Upper lobe of left lung (tissue), 6 donors: ENCODE results near the gene EEPD1. TPM values are rescaled to one million over a fixed set of nuclear protein-coding genes. Genes with fewer than 3 reads are reported as not detected.

Experiments used
- ATAC-seq, 2 donors: fragments of 200-7000 bp; cut with Tn5 transposase; one replicate each; pipeline ENCODE4 v1.9.1; 2022; ENCODE audit warnings: mild to moderate bottlenecking in 2 of 2, moderate library complexity in 2 of 2; ENCODE audit not compliant: low FRiP score in 2 of 2
- DNase-seq, 2 donors: peaks; one replicate each; pipeline ENCODE4 v3.0.0-alpha.2; 2019 to 2020
- H3K27ac ChIP-seq, 4 donors: fragments of 200-600 bp; sonication (generic); one replicate each; pipeline ENCODE4 v1.5.1; 2016 to 2019
- H3K27me3 ChIP-seq, 4 donors: fragments of 200-600 bp; sonication (generic); one replicate each; pipeline ENCODE4 v1.5.1; 2017 to 2019
- H3K36me3 ChIP-seq, 4 donors: fragments of 200-600 bp; sonication (generic); one replicate each; pipeline ENCODE4 v1.5.1; 2016 to 2019
- H3K4me1 ChIP-seq, 4 donors: fragments of 200-600 bp; sonication (generic); one replicate each; pipeline ENCODE4 v1.5.1; 2018 to 2019
- H3K4me3 ChIP-seq, 4 donors: fragments of 200-600 bp; sonication (generic); one replicate each; pipeline ENCODE4 v1.5.1; 2017 to 2019; ENCODE audit warnings: mild to moderate bottlenecking in 2 of 4, moderate library complexity in 1 of 4
- H3K9me3 ChIP-seq, 4 donors: fragments of 200-600 bp; sonication (generic); one replicate each; pipeline ENCODE4 v1.5.1; 2018 to 2019
- EP300 ChIP-seq, 4 donors: sonication (generic); formaldehyde crosslinking; IDR thresholded peaks; one replicate each; pipeline ENCODE4 v1.5.1; 2017; ENCODE audit warnings: antibody characterized with exemption in 4 of 4, control low read depth in 2 of 4
- POLR2A ChIP-seq, 4 donors: fragments of 450-650 bp; IDR thresholded peaks; one replicate each; pipeline ENCODE4 v1.5.1; 2016 to 2017; ENCODE audit warnings: antibody characterized with exemption in 4 of 4, mild to moderate bottlenecking in 2 of 4
- POLR2AphosphoS5 ChIP-seq, 2 donors: sonication (generic); formaldehyde crosslinking; IDR thresholded peaks; one replicate each; pipeline ENCODE4 v1.5.1; 2017; ENCODE audit warnings: antibody characterized with exemption in 2 of 2
- WGBS, 2 donors: methylation state at CpG; one replicate each; pipeline ENCODE4 v1.1.5; 2017 to 2018; 5-methylcytosine and 5-hydroxymethylcytosine counted together
- total RNA-seq, 6 donors: library from RNA; depleted of rRNA in 4 of 6; stranded (reverse); fragments of >200 nt in 4 of 6; gene quantifications; one replicate each; pipeline versions ENCODE4 v1.1.0 to v1.2.1, GENCODE V29; 2016 to 2021
- TF ChIP-seq, protein P1 (sequence below), 6 experiments: fragments of 450-650 bp in 4 of 6; fragments of 200-600 bp in 2 of 6; sonication (generic) in 2 of 6; IDR thresholded peaks; one replicate each; pipeline ENCODE4 v1.5.1; 2016 to 2019; ENCODE audit warnings: antibody characterized with exemption in 6 of 6
- donor health status: DM: no; HTN: no; CAD: no; lungs with moderate emphysema.
- donor health status: DM: no; HTN: yes; CAD: no; lungs with severe emphysema.

EEPD1 gene
- total RNA-seq, 6 donors from 2014 or later: 5.9 to 25.1 (median 11.2) TPM

DNA sequence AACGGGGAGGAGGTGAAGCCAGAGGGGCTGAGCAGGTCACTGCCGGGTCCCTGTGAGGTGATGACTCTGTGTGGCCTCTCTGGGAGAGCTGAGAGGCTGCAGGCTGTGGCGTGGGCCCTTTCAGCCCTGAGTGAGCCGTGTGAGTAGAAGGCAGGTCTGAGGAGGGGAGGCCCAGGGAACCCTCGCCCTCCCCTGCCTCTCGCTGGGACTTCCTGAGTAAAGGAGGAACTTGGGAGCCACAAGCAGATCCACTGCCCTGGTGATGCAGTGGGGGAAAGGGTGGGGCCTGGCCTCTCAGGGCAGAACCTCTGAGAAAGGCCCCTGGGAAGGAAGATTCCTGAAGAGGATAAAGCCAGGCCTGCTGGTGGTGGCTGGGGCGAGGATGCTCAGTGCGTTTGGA is 22.8 kb downstream of the EEPD1 start:
- Histone ChIP-seq H3K27ac (peak overlapping the region in 3 of 4 donors; percentile 19 to 70 (median 35)), H3K4me3 (no peak overlapping the region), H3K36me3 (no peaks in the 10 kb centered on the region), H3K9me3 (no peaks in the 10 kb centered on the region), H3K27me3 (no peaks in the 10 kb centered on the region), H3K4me1 (peaks cover 3 to 21% (median 8%) of the 10 kb centered on the region in 4 donors)
- DNase-seq (peak in 1 of 2 donors; percentile 81), ATAC-seq (peak; percentile 50 to 89)
- TF ChIP-seq POLR2A (IDR thresholded peaks at IDR 0.05) (peak in 1 of 4 donors; percentile 25), POLR2AphosphoS5 (IDR thresholded peaks at IDR 0.05) (no peak), EP300 (IDR thresholded peaks at IDR 0.05) (no peak)
- 64 to 82% methylated on average over 6 to 8 of the region's 8 CpGs for WGBS, 2 donors

GRCh38 chr7:36176697-36177096 is 23.6 kb downstream of the EEPD1 start:
- DNase-seq (no peak), ATAC-seq (no peak)
- H3K27ac ChIP-seq: no peak overlapping the region
- H3K4me1 ChIP-seq: peaks cover 3 to 21% (median 8%) of the 10 kb centered on the region in 4 donors
- H3K36me3 ChIP-seq: no peaks in the 10 kb centered on the region
- no peaks in the 10 kb centered on the region for H3K27me3 ChIP-seq
- no peak for TF ChIP-seq EP300 (IDR thresholded peaks at IDR 0.05)
- TF ChIP-seq, protein P1, sequence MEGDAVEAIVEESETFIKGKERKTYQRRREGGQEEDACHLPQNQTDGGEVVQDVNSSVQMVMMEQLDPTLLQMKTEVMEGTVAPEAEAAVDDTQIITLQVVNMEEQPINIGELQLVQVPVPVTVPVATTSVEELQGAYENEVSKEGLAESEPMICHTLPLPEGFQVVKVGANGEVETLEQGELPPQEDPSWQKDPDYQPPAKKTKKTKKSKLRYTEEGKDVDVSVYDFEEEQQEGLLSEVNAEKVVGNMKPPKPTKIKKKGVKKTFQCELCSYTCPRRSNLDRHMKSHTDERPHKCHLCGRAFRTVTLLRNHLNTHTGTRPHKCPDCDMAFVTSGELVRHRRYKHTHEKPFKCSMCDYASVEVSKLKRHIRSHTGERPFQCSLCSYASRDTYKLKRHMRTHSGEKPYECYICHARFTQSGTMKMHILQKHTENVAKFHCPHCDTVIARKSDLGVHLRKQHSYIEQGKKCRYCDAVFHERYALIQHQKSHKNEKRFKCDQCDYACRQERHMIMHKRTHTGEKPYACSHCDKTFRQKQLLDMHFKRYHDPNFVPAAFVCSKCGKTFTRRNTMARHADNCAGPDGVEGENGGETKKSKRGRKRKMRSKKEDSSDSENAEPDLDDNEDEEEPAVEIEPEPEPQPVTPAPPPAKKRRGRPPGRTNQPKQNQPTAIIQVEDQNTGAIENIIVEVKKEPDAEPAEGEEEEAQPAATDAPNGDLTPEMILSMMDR (IDR thresholded peaks at IDR 0.05): no peak
- TF ChIP-seq POLR2AphosphoS5 (IDR thresholded peaks at IDR 0.05): no peak
- no peak overlapping the region for H3K4me3 ChIP-seq
- 69 to 82% methylated on average over 4 of the region's 4 CpGs for WGBS, 2 donors
- H3K9me3 ChIP-seq: no peaks in the 10 kb centered on the region

DNA sequence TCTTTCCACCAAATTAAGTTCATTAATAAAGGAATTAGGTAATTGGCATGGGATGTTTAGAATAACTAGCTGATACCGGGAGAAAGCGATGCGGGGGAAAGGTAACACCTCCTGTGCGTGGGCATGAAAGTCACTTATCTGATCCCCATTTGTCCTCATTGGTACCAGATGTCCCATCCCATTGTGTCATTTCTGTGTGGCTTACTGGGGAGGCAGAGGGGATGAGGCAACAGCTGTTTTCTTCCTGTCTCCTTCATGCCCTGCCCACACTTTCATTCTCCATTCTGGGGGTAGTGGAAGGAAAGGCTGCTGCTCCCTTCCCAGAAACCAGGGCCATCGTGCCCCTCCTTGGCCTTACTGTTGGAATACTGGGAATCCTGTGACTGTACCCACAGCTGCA is 27.1 kb downstream of the EEPD1 start:
- no peak for ATAC-seq
- 69 to 88% methylated on average over 5 of the region's 5 CpGs for WGBS, 2 donors
- Histone ChIP-seq H3K9me3 (no peaks in the 10 kb centered on the region), H3K4me3 (no peak overlapping the region), H3K36me3 (no peaks in the 10 kb centered on the region), H3K27me3 (no peaks in the 10 kb centered on the region), H3K27ac (no peak overlapping the region), H3K4me1 (peaks cover 3 to 28% (median 11%) of the 10 kb centered on the region in 4 donors)
- TF ChIP-seq EP300 (IDR thresholded peaks at IDR 0.05) (no peak), POLR2AphosphoS5 (IDR thresholded peaks at IDR 0.05) (no peak), POLR2A (IDR thresholded peaks at IDR 0.05) (no peak)
- TF ChIP-seq, protein P1 (IDR thresholded peaks at IDR 0.05): no peak
- no peak for DNase-seq

DNA sequence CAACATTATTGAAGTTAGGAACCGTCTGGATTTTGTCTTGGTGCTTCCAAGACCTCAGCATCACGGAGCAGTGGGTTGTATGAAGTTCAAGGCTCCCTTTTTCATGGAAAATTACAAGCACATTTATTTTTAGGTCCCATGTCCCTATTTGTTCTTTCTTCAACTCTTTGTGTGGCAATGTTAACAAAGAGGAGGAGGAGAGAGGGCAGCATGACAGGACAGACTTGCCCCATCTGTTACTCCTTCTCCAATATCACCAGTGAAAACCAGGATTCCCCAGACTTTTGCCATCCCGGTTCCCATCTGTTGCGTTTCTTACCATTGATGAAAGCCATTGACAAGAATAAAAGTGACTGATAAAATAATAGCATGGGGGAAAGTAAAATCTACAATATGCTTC is 28.6 kb downstream of the EEPD1 start:
- no peak overlapping the region for H3K27ac ChIP-seq
- H3K4me3 ChIP-seq: no peak overlapping the region
- H3K9me3 ChIP-seq: no peaks in the 10 kb centered on the region
- ATAC-seq (no peak), DNase-seq (no peak)
- no peaks in the 10 kb centered on the region for H3K36me3 ChIP-seq
- no peaks in the 10 kb centered on the region for H3K27me3 ChIP-seq
- WGBS, 2 donors: 82 to 85% methylated on average over 4 of the region's 4 CpGs
- TF ChIP-seq POLR2AphosphoS5 (IDR thresholded peaks at IDR 0.05): no peak
- no peak for TF ChIP-seq EP300 (IDR thresholded peaks at IDR 0.05)
- no peak for TF ChIP-seq POLR2A (IDR thresholded peaks at IDR 0.05)
- TF ChIP-seq, protein P1 (IDR thresholded peaks at IDR 0.05): no peak
- H3K4me1 ChIP-seq: peaks cover 0 to 13% (median 5%) of the 10 kb centered on the region in 4 donors

- H3K4me1 ChIP-seq: peaks cover 0 to 11% (median 7%) of the 10 kb centered on the region in 4 donors
- no peak overlapping the region for H3K4me3 ChIP-seq
- WGBS, 2 donors: 70% methylated on average over 11 to 13 of the region's 13 CpGs
- H3K27me3 ChIP-seq: no peaks in the 10 kb centered on the region
- no peaks in the 10 kb centered on the region for H3K36me3 ChIP-seq
- ATAC-seq: peak in 1 of 2 donors; percentile 11
- H3K27ac ChIP-seq: no peak overlapping the region
- DNase-seq: no peak
- no peak for TF ChIP-seq POLR2A (IDR thresholded peaks at IDR 0.05)
- TF ChIP-seq EP300 (IDR thresholded peaks at IDR 0.05): no peak
- TF ChIP-seq, protein P1 (IDR thresholded peaks at IDR 0.05): no peak
- no peak for TF ChIP-seq POLR2AphosphoS5 (IDR thresholded peaks at IDR 0.05)
- H3K9me3 ChIP-seq: no peaks in the 10 kb centered on the region
These were observed 30.0 kb downstream of the EEPD1 start for GRCh38 chr7:36182854-36183604.
